GM21737 (cell line): ENCODE results near the gene MGME1.
"Not testable (repeated sequence)": the region's sequence is repeated elsewhere in the genome, so short reads cannot be mapped to it uniquely, and the experiment has no call there.

Experiments
- ATAC-seq: cut with Tn5 transposase; IDR thresholded peaks from one replicate; pipeline ENCODE4 v1.9.1; 2021; ENCODE audit warnings: mild to moderate bottlenecking, moderate library complexity; ENCODE audit not compliant: unreplicated experiment

The MGME1 gene

GRCh38 chr20:18012901-18013300 lies 44.1 kb downstream of the MGME1 start:
- ATAC-seq = no peak

- ATAC-seq = no peak
Observed at GRCh38 chr20:18014411-18014810, 45.6 kb downstream of the MGME1 start.

- ATAC-seq = no peak
Observed at GRCh38 chr20:18016772-18017171, 48.0 kb downstream of the MGME1 start.

GRCh38 chr20:18018100-18018499 lies 49.3 kb downstream of the MGME1 start:
- no peak for ATAC-seq

GRCh38 chr20:18019068-18019467 lies 50.2 kb downstream of the MGME1 start:
- no peak for ATAC-seq

- no peak for ATAC-seq
Observed at GRCh38 chr20:18020931-18021330, 52.1 kb downstream of the MGME1 start.

GRCh38 chr20:18024606-18025127 lies 55.8 kb downstream of the MGME1 start:
- ATAC-seq = no peak

GRCh38 chr20:18027011-18027410 lies 58.2 kb downstream of the MGME1 start:
- not testable (repeated sequence) for ATAC-seq

- no peak for ATAC-seq
Observed at GRCh38 chr20:18030020-18030419, 61.2 kb downstream of the MGME1 start.

GRCh38 chr20:18031050-18031449 lies 62.2 kb downstream of the MGME1 start:
- no peak for ATAC-seq

- ATAC-seq = no peak
Observed at GRCh38 chr20:18031888-18032509, 63.2 kb downstream of the MGME1 start.

GRCh38 chr20:18032977-18033892 lies 64.4 kb downstream of the MGME1 start:
- no peak for ATAC-seq

- ATAC-seq = no peak
Observed at GRCh38 chr20:18034039-18034438, 65.2 kb downstream of the MGME1 start.

GRCh38 chr20:18039063-18039462 lies 70.2 kb downstream of the MGME1 start:
- ATAC-seq = no peak
